Measurements from ENCODE around the gene OR1J2.

DNA sequence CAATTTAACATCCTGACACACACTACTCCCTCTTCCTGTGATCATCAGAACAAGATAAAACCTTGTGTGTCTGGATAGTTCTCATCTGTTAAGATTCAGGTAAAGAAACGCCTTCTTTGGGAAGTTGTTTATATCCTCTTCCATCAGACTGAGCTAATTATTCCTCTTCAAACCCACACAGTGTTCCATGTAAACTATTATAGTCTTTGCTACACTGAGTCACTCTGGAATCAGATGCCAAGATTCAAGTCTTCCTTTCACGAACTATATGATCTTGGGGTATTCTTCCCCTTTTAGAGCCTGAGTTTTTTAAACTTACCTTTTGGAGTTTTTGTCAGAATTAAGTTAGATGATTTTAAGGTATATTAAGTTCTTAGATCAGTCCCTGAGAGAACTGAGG is 34.9 kb upstream of the OR1J2 start:
- TF ChIP-seq, protein P1, sequence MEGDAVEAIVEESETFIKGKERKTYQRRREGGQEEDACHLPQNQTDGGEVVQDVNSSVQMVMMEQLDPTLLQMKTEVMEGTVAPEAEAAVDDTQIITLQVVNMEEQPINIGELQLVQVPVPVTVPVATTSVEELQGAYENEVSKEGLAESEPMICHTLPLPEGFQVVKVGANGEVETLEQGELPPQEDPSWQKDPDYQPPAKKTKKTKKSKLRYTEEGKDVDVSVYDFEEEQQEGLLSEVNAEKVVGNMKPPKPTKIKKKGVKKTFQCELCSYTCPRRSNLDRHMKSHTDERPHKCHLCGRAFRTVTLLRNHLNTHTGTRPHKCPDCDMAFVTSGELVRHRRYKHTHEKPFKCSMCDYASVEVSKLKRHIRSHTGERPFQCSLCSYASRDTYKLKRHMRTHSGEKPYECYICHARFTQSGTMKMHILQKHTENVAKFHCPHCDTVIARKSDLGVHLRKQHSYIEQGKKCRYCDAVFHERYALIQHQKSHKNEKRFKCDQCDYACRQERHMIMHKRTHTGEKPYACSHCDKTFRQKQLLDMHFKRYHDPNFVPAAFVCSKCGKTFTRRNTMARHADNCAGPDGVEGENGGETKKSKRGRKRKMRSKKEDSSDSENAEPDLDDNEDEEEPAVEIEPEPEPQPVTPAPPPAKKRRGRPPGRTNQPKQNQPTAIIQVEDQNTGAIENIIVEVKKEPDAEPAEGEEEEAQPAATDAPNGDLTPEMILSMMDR (IDR thresholded peaks at IDR 0.05; ENCODE audit: low read depth, low read length): no peak
- no peak for TF ChIP-seq EZH2phosphoT487 (IDR thresholded peaks at IDR 0.05; ENCODE audit: low read depth)

Data from OCI-LY3 (cell line).